ENCODE measurements around the gene SOS1. TPM values are rescaled to one million over a fixed set of nuclear protein-coding genes. Genes with fewer than 3 reads are reported as not detected.
"Not testable (repeated sequence)": the region's sequence is repeated elsewhere in the genome, so short reads cannot be mapped to it uniquely, and the experiment has no call there.

SOS1 gene
- total RNA-seq, 1 donor from 2014 or later = 64.2 TPM

DNA sequence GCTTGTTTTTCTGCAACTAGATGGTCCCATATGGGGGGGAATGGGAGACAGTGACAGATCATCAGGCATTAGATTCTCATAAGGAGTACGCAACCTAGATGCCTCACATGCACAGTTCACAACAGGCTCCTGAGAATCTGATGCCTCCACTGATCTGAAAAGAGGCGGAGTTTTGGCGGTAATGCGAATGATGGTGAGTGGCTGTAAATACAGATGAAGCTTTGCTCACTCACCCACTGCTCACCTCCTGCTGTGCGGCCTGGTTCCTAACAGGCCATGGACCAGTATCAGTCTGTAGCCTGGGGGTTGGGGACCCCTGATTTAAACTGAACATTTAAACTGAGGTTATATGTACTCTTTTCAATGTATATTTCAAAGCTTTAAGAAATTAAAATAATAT lies 40.7 kb downstream of the SOS1 start:
- no peak overlapping the region for H3K27ac Mint-ChIP-seq
- no peaks in the 10 kb centered on the region for H3K27me3 Mint-ChIP-seq (ENCODE audit: low read depth)
- no peak overlapping the region for H3K4me3 Mint-ChIP-seq (ENCODE audit: low read depth)
- no peak for DNase-seq (ENCODE audit: low spot score)
- no peaks in the 10 kb centered on the region for H3K9me3 Mint-ChIP-seq
- peaks cover 31% of the 10 kb centered on the region for H3K36me3 Mint-ChIP-seq (ENCODE audit: low read depth)
- peaks cover 29% of the 10 kb centered on the region for H3K4me1 Mint-ChIP-seq (ENCODE audit: low read depth)
- intact Hi-C loops (cut with micrococcal nuclease) = no loop called here

DNA sequence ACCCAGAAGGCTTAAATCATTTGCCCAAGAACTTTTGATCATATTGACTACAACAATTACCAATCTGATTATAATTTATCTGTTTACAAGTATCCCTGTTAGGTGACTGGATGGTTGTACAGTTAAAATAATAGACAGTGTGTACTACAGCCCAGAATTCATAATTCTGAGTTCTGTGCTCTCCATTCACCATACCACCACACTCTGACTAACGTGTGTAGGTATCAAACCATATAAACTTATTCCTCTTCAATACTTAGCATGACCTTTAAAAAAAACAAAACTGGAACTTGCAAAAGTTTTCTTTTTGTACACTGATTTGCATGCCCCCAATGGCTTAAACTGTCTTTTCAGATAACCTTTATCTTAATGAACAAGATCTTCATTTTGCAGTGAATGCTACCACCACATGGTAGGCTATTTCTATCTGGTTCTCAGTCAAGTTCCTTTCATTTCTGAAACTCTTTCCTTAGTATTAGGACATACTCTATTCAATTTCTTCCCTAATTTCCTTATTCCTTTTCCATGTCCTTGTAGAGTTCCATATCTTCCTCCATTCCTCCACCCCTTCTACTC lies 50.9 kb downstream of the SOS1 start:
- Mint-ChIP-seq H3K36me3 (ENCODE audit: low read depth) (peaks cover 29% of the 10 kb centered on the region), H3K4me3 (ENCODE audit: low read depth) (no peak overlapping the region), H3K4me1 (ENCODE audit: low read depth) (peaks cover 39% of the 10 kb centered on the region), H3K27me3 (ENCODE audit: low read depth) (no peaks in the 10 kb centered on the region), H3K27ac (peak overlapping the region; percentile 5), H3K9me3 (no peaks in the 10 kb centered on the region)
- intact Hi-C loops (cut with micrococcal nuclease) = loop anchor here (2.0 kb wide), 1 partner anchor 55 kb away; no protein-coding TSS in a partner anchor
- DNase-seq (ENCODE audit: low spot score) = no peak

DNA sequence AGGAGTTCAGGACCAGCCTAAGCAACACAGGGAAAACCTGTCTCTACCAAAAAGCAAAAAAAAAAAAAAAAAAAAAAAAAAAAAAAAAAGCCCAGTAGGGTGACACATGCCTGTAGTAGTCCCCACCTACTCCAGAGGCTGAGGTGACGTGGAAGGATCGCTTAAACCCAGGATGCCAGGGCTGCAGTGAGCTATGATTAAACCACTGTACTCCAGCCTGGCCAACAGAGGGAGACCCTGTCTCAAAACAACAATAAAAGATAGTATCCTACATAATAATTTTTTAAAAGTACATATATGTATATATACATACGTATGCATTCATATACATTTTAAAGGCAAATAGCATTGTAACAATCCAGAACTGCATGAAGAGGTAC lies 51.7 kb downstream of the SOS1 start:
- Mint-ChIP-seq H3K27ac (no peak overlapping the region), H3K4me3 (ENCODE audit: low read depth) (no peak overlapping the region), H3K27me3 (ENCODE audit: low read depth) (no peaks in the 10 kb centered on the region), H3K36me3 (ENCODE audit: low read depth) (peaks cover 24% of the 10 kb centered on the region), H3K4me1 (ENCODE audit: low read depth) (peaks cover 37% of the 10 kb centered on the region), H3K9me3 (no peaks in the 10 kb centered on the region)
- no peak for DNase-seq (ENCODE audit: low spot score)
- intact Hi-C loops (cut with micrococcal nuclease) = loop anchor here (2.0 kb wide), 1 partner anchor 56 kb away; no protein-coding TSS in a partner anchor

DNA sequence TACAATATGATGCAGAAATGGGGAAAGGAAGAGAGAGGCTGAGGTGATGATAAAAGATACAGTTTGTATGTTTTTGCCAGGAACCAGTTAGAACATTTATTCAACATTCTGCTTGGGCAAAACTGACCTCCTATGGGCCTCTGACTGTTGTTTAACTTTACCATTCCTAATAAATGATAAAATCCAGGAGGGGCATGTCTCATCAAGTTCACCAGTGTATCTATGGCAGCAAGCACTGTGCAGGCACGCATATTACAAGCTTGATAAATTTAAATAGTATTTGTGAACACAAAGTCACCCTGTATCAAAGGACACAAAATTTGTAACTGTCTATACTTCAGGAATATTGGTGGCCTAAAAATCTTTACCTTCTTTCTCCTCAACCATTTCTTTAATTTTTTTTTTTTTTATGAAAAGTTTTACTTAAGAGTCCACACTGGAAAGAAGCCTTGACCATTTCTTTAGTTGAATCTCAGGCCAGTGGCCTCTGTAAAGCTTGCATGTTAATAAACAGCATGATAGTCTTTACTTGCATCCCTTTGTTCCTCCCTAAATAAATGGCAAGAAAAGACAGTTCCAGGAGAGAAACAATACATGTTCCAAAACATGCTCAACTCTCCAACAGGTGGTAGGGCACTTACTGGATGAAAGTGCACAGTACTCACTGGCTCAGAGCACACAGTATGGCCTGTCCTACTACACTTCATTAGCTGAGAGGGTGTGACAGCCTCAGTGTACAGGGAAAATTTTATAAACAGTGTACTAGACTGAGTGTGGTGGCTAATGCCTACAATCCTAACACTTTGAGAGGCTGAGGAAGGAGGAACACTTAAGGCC lies 52.3 kb downstream of the SOS1 start:
- no peak for DNase-seq (ENCODE audit: low spot score)
- intact Hi-C loops (cut with micrococcal nuclease) = loop anchor here (2.0 kb wide), 1 partner anchor 56 kb away; no protein-coding TSS in a partner anchor
- Mint-ChIP-seq H3K4me3 (ENCODE audit: low read depth) (no peak overlapping the region), H3K36me3 (ENCODE audit: low read depth) (peaks cover 29% of the 10 kb centered on the region), H3K4me1 (ENCODE audit: low read depth) (peaks cover 39% of the 10 kb centered on the region), H3K27me3 (ENCODE audit: low read depth) (no peaks in the 10 kb centered on the region), H3K27ac (peak overlapping the region; percentile 67), H3K9me3 (no peaks in the 10 kb centered on the region)

DNA sequence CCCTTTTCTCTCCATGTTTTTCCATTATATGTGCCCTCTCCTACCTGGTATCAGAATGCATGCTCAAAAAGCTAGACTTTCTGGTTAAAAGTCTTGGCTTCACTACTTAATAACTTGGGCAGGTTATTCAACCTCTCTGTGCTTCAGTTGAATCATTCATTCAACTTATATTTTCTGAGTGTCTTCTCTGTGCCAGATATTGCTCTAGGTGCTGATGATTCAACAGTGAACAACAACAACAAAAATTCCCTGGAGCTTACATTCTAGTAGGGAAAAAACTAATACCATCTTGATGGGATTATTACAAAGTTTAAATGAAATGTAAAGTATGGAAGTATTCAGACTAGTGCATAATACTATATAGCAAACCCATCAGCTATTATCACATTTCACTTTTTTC lies 55.2 kb downstream of the SOS1 start:
- intact Hi-C loops (cut with micrococcal nuclease) = no loop called here
- no peaks in the 10 kb centered on the region for H3K27me3 Mint-ChIP-seq (ENCODE audit: low read depth)
- H3K36me3 Mint-ChIP-seq (ENCODE audit: low read depth) = peaks cover 34% of the 10 kb centered on the region
- peak overlapping the region; percentile 15 for H3K27ac Mint-ChIP-seq
- no peak for DNase-seq (ENCODE audit: low spot score)
- H3K4me3 Mint-ChIP-seq (ENCODE audit: low read depth) = no peak overlapping the region
- no peaks in the 10 kb centered on the region for H3K9me3 Mint-ChIP-seq
- peaks cover 35% of the 10 kb centered on the region for H3K4me1 Mint-ChIP-seq (ENCODE audit: low read depth)

DNA sequence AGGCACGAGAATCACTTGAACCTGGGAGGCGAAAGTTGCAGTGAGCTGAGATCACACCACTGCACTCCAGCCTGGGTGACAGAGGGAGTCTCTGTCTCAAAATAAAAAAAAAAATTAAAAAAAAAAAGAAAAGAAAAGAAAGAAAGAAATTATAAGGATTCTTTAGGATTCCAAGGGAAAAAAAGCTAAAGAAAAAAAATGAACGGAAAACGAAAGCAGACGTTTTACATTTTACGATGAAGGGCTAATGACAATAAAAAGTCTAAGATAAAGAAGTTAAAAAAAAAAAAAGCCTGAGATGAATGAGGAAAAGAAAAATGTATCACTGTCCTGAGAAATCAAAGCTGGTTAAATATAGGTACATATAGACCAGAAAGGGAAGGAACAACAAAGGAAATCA lies 58.5 kb downstream of the SOS1 start:
- no peak for DNase-seq (ENCODE audit: low spot score)
- Mint-ChIP-seq H3K4me3 (ENCODE audit: low read depth) (no peak overlapping the region), H3K9me3 (no peaks in the 10 kb centered on the region), H3K36me3 (ENCODE audit: low read depth) (peaks cover 35% of the 10 kb centered on the region), H3K4me1 (ENCODE audit: low read depth) (peaks cover 26% of the 10 kb centered on the region), H3K27me3 (ENCODE audit: low read depth) (no peaks in the 10 kb centered on the region), H3K27ac (no peak overlapping the region)
- intact Hi-C loops (cut with micrococcal nuclease) = no loop called here

DNA sequence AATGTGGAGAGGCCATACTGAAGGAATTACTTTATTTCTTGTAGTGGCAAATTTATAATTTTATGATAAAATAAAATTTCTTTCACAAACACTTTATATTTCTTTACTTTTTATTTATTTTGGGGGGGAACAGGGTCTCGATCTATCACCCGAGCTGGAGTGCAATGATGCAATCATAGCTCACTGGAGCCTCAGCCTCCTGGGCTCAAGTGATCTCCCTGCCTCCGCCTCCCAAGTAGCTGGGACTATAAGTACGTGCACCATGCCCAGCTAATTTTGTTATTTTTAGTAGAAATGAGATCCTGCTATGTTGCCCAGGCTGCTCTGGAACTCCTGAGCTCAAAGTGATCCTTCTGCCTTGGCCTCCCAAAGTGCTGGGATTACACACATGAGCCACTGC lies 59.6 kb downstream of the SOS1 start:
- intact Hi-C loops (cut with micrococcal nuclease) = no loop called here
- H3K4me1 Mint-ChIP-seq (ENCODE audit: low read depth) = peaks cover 22% of the 10 kb centered on the region
- H3K27me3 Mint-ChIP-seq (ENCODE audit: low read depth) = no peaks in the 10 kb centered on the region
- DNase-seq (ENCODE audit: low spot score) = no peak
- H3K27ac Mint-ChIP-seq = peak overlapping the region; percentile 60
- H3K4me3 Mint-ChIP-seq (ENCODE audit: low read depth) = no peak overlapping the region
- H3K9me3 Mint-ChIP-seq = no peaks in the 10 kb centered on the region
- H3K36me3 Mint-ChIP-seq (ENCODE audit: low read depth) = peaks cover 35% of the 10 kb centered on the region

DNA sequence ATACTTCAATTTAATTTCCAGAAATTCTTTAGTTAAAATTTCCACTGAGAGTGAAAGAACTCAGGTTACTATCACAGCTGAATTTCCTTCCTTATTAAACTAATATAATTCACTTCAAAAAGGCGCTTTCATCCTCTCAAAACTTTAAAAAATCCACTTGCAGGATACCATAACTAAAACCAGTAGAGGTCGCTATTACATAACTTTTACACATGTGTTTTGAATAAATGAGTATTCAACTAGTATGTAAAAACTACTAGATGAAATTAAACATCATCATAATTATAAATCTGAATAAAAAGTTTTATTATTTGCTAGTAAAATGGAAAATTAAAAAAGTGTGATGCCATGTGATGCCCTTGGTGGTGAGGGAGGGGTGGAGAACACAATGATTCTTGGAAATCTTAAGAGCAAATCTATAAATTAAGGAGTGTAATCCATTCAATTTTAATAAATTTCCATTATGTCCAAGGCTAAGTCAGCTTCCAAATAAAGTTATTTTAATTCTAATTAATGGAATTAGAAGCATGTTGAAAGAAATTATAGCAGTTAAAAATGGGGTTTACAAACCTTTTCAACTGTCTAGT lies 61.4 kb downstream of the SOS1 start:
- H3K9me3 Mint-ChIP-seq = no peaks in the 10 kb centered on the region
- no peaks in the 10 kb centered on the region for H3K27me3 Mint-ChIP-seq (ENCODE audit: low read depth)
- H3K27ac Mint-ChIP-seq = peak overlapping the region; percentile 58
- no peak overlapping the region for H3K4me3 Mint-ChIP-seq (ENCODE audit: low read depth)
- peaks cover 33% of the 10 kb centered on the region for H3K36me3 Mint-ChIP-seq (ENCODE audit: low read depth)
- intact Hi-C loops (cut with micrococcal nuclease) = loop anchor here (1.0 to 5.0 kb wide), 3 partner anchors 61 to 169 kb away; partner anchors contain the start of gene SOS1
- H3K4me1 Mint-ChIP-seq (ENCODE audit: low read depth) = peaks cover 20% of the 10 kb centered on the region
- DNase-seq (ENCODE audit: low spot score) = no peak

DNA sequence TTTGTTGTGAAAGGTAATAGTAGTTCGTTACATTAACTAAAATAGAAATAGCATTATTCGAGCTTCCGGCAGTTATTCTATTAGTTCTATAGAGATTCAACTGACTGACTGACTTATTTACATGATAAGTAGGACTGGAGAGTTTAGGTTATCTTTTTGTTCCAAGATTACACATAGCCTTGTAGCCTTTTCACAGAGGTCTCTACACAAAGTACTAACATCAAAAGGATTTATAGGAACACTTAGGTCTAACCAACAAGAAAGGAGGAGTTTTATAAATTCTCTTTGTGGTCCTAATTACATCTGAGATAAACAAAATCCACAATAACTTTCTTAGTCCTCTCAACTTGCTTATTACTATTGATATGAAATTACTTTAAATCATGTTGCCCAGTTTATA lies 62.8 kb downstream of the SOS1 start:
- Mint-ChIP-seq H3K9me3 (no peaks in the 10 kb centered on the region), H3K36me3 (ENCODE audit: low read depth) (peaks cover 37% of the 10 kb centered on the region), H3K27ac (no peak overlapping the region), H3K27me3 (ENCODE audit: low read depth) (no peaks in the 10 kb centered on the region), H3K4me1 (ENCODE audit: low read depth) (peaks cover 24% of the 10 kb centered on the region), H3K4me3 (ENCODE audit: low read depth) (no peak overlapping the region)
- no peak for DNase-seq (ENCODE audit: low spot score)
- intact Hi-C loops (cut with micrococcal nuclease) = loop anchor here (2.0 to 5.0 kb wide), 2 partner anchors 63 to 111 kb away; partner anchors contain the start of gene SOS1

DNA sequence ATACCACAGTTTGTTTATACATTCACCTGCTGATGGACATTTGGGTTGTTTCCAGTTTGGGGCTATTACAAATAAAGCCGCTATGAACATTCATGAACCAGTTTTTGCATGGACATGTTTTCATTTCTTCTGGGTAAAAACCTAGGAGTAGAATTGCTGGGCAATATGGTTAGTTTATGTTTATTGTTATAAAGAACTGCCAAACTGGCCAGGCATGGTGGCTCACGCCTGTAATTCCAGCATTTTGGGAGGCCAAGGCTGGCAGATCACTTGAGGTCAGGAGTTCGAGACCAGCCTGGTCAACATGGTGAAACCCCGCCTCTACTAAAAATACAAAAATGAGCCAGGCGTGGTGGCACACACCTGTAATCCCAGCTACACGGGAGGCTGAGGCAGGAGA lies 68.2 kb downstream of the SOS1 start:
- H3K27me3 Mint-ChIP-seq (ENCODE audit: low read depth); H3K9me3 Mint-ChIP-seq; H3K27ac Mint-ChIP-seq; intact Hi-C loops (cut with micrococcal nuclease); DNase-seq (ENCODE audit: low spot score); H3K4me3 Mint-ChIP-seq (ENCODE audit: low read depth): not testable (repeated sequence)
- H3K4me1 Mint-ChIP-seq (ENCODE audit: low read depth) = peaks cover 12% of the 10 kb centered on the region
- peaks cover 68% of the 10 kb centered on the region for H3K36me3 Mint-ChIP-seq (ENCODE audit: low read depth)

DNA sequence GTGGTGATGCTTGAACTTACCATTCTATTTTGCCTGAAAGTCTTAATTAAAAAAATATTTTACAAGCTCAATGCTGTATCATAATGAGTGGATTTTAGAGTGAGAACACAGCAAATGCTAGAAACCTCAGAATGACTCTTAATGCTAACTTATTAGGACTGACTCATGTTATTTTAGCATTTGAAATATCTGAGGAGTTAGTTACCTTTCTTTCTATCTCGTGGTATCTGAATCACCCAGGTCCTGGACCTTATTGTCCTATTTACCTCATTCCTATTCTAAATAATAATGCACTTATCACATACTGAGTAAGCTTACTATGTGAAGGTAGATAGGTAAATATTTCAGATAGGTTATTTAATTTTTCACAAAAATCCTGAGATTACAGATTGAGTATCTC lies 70.7 kb downstream of the SOS1 start:
- H3K4me1 Mint-ChIP-seq (ENCODE audit: low read depth) = peaks cover 12% of the 10 kb centered on the region
- H3K27ac Mint-ChIP-seq = no peak overlapping the region
- H3K9me3 Mint-ChIP-seq = no peaks in the 10 kb centered on the region
- no peak overlapping the region for H3K4me3 Mint-ChIP-seq (ENCODE audit: low read depth)
- intact Hi-C loops (cut with micrococcal nuclease) = no loop called here
- H3K36me3 Mint-ChIP-seq (ENCODE audit: low read depth) = peaks cover 72% of the 10 kb centered on the region
- no peak for DNase-seq (ENCODE audit: low spot score)
- no peaks in the 10 kb centered on the region for H3K27me3 Mint-ChIP-seq (ENCODE audit: low read depth)

DNA sequence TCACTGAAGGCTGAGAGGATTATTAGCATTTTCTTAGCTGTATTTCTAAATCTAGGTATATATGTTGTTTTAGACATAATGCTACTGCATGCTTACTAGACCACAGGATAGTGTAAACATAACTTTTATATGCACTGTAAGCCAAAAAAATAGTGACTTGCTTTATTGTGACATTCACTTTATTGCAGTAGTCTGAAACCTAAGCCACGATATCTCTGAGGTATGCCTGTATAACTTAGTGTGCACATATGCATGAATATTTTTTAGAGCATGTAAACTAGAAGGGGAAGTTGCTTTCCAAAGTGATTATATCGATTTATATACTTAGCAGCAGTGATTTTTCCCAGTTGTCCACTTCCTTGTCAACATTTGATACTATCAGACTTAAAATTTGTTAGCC lies 81.8 kb downstream of the SOS1 start:
- no peak for DNase-seq (ENCODE audit: low spot score)
- H3K4me1 Mint-ChIP-seq (ENCODE audit: low read depth) = no peaks in the 10 kb centered on the region
- H3K27me3 Mint-ChIP-seq (ENCODE audit: low read depth) = no peaks in the 10 kb centered on the region
- no peak overlapping the region for H3K4me3 Mint-ChIP-seq (ENCODE audit: low read depth)
- no peak overlapping the region for H3K27ac Mint-ChIP-seq
- intact Hi-C loops (cut with micrococcal nuclease) = loop anchor here (5.0 kb wide), 1 partner anchor 92 kb away; no protein-coding TSS in a partner anchor
- H3K36me3 Mint-ChIP-seq (ENCODE audit: low read depth) = peaks cover 60% of the 10 kb centered on the region
- no peaks in the 10 kb centered on the region for H3K9me3 Mint-ChIP-seq

DNA sequence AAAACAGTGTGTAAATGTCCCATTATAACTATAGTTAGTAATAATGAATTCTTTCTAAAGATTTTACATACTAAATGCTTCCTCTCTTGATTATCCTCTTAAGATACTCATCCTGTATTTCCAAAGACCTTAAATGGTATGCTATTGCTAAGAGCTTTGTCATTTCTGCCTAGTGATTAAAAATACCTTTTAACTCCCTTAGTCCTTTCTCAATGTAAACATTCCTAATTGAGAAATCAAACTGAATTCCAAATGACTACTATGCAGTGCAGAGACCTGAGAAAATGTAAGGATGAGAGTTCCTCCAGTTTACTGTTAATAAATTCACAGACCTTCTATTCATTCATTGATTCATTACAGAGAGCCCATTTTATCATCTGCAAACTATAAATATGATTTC lies 86.9 kb downstream of the SOS1 start:
- intact Hi-C loops (cut with micrococcal nuclease) = no loop called here
- no peaks in the 10 kb centered on the region for H3K9me3 Mint-ChIP-seq
- DNase-seq (ENCODE audit: low spot score) = no peak
- H3K4me3 Mint-ChIP-seq (ENCODE audit: low read depth) = no peak overlapping the region
- peaks cover 3% of the 10 kb centered on the region for H3K4me1 Mint-ChIP-seq (ENCODE audit: low read depth)
- peaks cover 46% of the 10 kb centered on the region for H3K36me3 Mint-ChIP-seq (ENCODE audit: low read depth)
- H3K27me3 Mint-ChIP-seq (ENCODE audit: low read depth) = no peaks in the 10 kb centered on the region
- no peak overlapping the region for H3K27ac Mint-ChIP-seq

All from activated T-helper 2 cell treated with anti-CD3 and anti-CD28 coated beads, Interferon-gamma antibody, Interleukin-2, Interleukin-4, amounts not matched to agents 10 μg/mL and 5 μg/mL and 100 μg/mL, durations not matched to agents 14 hours and 24 hours and 36 hours (primary cell).